K562 (cell line): ENCODE results near the gene CBFA2T3. TPM values are rescaled to one million over a fixed set of nuclear protein-coding genes. Genes with fewer than 3 reads are reported as not detected.
A peak's percentile ranks its signal among the peaks of the same experiment; 100 is the strongest.

ENCODE experiments used
- CHD2 ChIP-seq: IDR thresholded peaks from 2 replicates; pipeline ENCODE4 v1.6.1; 2011; ENCODE audit warnings: low read depth, low read length
- GATAD2A ChIP-seq: fragments of 450-650 bp; IDR thresholded peaks from 2 replicates; pipeline ENCODE4 v1.6.1; 2017
- HDAC3 ChIP-seq: fragments of 450-650 bp; IDR thresholded peaks from 2 replicates; pipeline ENCODE4 v1.6.1; 2018; ENCODE audit warnings: borderline replicate concordance, mild to moderate bottlenecking, moderate library complexity; ENCODE audit not compliant: partially characterized antibody
- KHSRP ChIP-seq: fragments of 450-650 bp; IDR thresholded peaks from 2 replicates; pipeline ENCODE4 v1.6.1; 2017
- NBN ChIP-seq: fragments of 450-650 bp; IDR thresholded peaks from 2 replicates; pipeline ENCODE4 v1.6.1; 2016; ENCODE audit warnings: low read depth, mild to moderate bottlenecking
- RNF2 ChIP-seq: sonication (generic); IDR thresholded peaks from 2 replicates; pipeline ENCODE4 v1.6.1; 2016
- SMARCE1 ChIP-seq: fragments of 450-650 bp; IDR thresholded peaks from 2 replicates; pipeline ENCODE4 v1.7.1; 2016; ENCODE audit warnings: mild to moderate bottlenecking
- SNIP1 ChIP-seq: fragments of 450-650 bp; IDR thresholded peaks from 2 replicates; pipeline ENCODE4 v1.7.1; 2017; ENCODE audit warnings: low read depth, mild to moderate bottlenecking
- SRF ChIP-seq, 2 experiments: fragments of 250-450, 450-650 bp in 1 of 2; sonication (Bioruptor Pico) in 1 of 2; sonication (generic) in 1 of 2; formaldehyde crosslinking; IDR thresholded peaks; 2 replicates each; pipeline versions ENCODE4 v1.5.0 to v1.5.1; 2020 to 2022; ENCODE audit warnings: mild to moderate bottlenecking in 1 of 2, missing genetic modification reagents in 1 of 2
- ZNF134 ChIP-seq: fragments of 250-450 bp; sonication (Bioruptor Pico); conservative IDR thresholded peaks from 2 replicates; pipeline ENCODE4 v1.4.0; 2020
- polyA plus RNA-seq, 8 experiments: library from polyadenylated mRNA; depleted of rRNA in 4 of 8; stranded (reverse) in 5 of 8; unstranded in 3 of 8; fragments of >200 nt; fragmentation: Nextera tagmentation in 2 of 8; fragmentation: Illumina TruSeq in 1 of 8; extraction: Ambion mirVana in 2 of 8; extraction: Trizol in 1 of 8; gene quantifications; 2 replicates each; pipeline versions ENCODE4 v1.2.1 to v1.2.3, GENCODE V29; 2011 to 2014; ENCODE audit warnings: inconsistent platforms in 1 of 8, missing spikeins in 1 of 8
- total RNA-seq, 7 experiments: library from RNA; depleted of rRNA in 6 of 7; stranded (reverse); fragments of >200 nt in 6 of 7; fragmentation: Illumina TruSeq in 2 of 7; extraction: Trizol in 2 of 7; gene quantifications; 2 replicates each; pipeline versions ENCODE4 v1.2.1 to v1.2.3, GENCODE V29; 2011 to 2021; ENCODE audit warnings: low replicate concordance in 1 of 7
- TF ChIP-seq, protein P1 (sequence below), 2 experiments: fragments of 450-650 bp; IDR thresholded peaks; 2 replicates each; pipeline ENCODE4 v1.6.1; 2016; ENCODE audit warnings: mild to moderate bottlenecking in 2 of 2, borderline replicate concordance in 1 of 2, low read depth in 1 of 2, moderate library complexity in 1 of 2
- TF ChIP-seq, protein P2 (sequence below): fragments of 250-450 bp; sonication (Bioruptor Pico); IDR thresholded peaks from 2 replicates; pipeline ENCODE4 v1.5.0; 2020; ENCODE audit warnings: mild to moderate bottlenecking
- TF ChIP-seq, protein P3 (sequence below): fragments of 250-450 bp; sonication (Bioruptor Pico); IDR thresholded peaks from 2 replicates; pipeline ENCODE4 v1.8.0; 2021; ENCODE audit warnings: moderate library complexity, mild to moderate bottlenecking, inconsistent platforms
- TF ChIP-seq, protein P4 (sequence below), 2 experiments: fragments of 450-650 bp in 1 of 2; IDR thresholded peaks; 2 replicates each; pipeline ENCODE4 v1.6.1; 2011 to 2017; ENCODE audit warnings: low read depth in 2 of 2, antibody characterized with exemption in 1 of 2, borderline replicate concordance in 1 of 2, low read length in 1 of 2, mild to moderate bottlenecking in 1 of 2, mixed read lengths in 1 of 2; ENCODE audit not compliant: control insufficient read depth in 1 of 2

The CBFA2T3 gene
- total and polyA plus RNA-seq, 9 of the 15 experiments (the other 6 are each of a cell fraction or from before 2014, with no cell fraction given), result 2.3 to 145 (median 6.7) TPM

DNA sequence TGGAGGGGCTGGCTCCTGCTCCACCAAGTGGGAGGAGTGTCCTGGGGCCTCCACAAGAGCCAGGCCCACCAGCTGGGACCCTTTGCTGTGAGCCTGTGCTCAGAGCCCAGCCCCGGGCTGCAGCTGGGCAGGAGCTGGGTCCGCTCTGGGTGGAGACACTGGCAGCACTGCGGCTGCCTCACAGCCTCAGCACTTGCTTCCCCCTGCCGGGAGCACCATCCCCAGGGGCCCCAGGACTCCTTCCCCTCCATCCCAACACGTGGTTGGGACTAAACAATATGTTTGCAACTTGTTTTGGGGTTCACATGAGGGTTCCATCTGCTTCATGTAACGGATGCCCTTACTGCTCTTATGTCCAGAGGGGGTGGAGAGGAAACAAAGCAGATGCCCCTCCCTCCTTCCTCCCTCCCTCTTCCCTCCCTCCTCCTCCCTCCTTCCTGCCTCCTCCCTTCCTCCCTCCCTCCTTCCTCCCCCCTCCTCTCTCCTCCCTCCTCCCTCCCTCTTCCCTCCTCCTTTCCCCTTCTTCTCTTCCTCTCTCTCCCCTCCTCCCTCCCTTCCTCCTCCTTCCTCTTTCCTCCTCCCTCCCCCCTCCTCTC lies 16.3 kb upstream of the CBFA2T3 start (continued):
- TF ChIP-seq, protein P1, sequence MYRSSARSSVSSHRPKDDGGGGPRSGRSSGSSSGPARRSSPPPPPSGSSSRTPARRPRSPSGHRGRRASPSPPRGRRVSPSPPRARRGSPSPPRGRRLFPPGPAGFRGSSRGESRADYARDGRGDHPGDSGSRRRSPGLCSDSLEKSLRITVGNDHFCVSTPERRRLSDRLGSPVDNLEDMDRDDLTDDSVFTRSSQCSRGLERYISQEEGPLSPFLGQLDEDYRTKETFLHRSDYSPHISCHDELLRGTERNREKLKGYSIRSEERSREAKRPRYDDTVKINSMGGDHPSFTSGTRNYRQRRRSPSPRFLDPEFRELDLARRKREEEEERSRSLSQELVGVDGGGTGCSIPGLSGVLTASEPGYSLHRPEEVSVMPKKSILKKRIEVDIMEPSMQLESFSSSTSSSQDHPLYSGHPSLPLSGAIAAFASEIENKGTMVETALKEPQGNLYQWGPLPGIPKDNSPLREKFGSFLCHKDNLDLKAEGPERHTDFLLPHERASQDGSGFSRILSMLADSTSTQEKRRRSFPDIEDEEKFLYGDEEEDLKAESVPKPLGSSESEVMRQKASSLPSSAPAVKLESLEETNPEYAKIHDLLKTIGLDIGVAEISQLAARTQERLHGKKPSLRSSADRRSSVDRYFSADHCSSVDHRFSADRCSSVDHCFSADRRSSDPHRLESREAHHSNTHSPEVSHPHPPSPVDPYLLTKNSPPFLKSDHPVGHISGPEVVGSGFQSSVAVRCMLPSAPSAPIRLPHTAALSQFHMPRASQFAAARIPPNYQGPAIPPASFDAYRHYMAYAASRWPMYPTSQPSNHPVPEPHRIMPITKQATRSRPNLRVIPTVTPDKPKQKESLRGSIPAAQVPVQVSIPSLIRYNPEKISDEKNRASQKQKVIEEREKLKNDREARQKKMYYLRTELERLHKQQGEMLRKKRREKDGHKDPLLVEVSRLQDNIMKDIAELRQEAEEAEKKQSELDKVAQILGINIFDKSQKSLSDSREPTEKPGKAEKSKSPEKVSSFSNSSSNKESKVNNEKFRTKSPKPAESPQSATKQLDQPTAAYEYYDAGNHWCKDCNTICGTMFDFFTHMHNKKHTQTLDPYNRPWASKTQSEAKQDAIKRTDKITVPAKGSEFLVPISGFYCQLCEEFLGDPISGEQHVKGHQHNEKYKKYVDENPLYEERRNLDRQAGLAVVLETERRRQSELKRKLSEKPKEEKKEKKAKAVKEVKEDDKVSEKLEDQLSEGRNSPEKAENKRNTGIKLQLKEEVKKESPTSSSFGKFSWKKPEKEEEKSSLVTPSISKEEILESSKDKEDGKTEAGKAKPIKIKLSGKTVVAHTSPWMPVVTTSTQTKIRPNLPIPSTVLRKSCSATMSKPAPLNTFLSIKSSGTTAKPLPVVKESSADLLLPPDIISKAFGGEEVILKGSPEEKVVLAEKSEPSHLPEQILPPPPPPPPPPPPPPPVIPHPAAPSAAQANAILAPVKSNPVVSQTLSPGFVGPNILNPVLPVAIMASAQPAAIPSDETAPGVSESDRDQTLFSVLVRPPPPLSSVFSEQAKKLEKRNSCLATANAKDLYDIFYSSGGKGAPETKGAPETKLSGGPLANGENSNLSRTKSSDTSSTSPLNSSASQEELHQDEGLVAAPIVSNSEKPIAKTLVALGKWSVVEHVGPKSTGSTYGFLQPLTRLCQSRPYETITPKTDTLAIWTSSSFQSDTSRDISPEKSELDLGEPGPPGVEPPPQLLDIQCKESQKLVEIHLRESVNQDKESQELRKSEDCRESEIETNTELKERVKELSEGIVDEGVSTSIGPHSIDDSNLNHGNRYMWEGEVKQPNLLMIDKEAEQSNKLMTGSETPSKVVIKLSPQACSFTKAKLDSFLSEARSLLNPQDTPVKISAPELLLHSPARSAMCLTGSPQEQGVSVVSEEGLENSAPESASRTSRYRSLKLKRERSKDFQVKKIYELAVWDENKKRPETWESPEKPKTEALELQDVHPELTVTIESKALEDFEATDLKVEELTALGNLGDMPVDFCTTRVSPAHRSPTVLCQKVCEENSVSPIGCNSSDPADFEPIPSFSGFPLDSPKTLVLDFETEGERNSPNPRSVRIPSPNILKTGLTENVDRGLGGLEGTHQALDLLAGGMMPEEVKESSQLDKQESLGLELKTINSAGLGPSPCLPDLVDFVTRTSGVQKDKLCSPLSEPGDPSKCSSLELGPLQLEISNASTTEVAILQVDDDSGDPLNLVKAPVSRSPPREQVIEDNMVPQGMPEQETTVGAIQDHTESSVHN (IDR thresholded peaks at IDR 0.05; ENCODE audit: borderline replicate concordance in 1 of 2, low read depth in 1 of 2), result no peak
- TF ChIP-seq SNIP1, result no peak
- TF ChIP-seq, protein P2, sequence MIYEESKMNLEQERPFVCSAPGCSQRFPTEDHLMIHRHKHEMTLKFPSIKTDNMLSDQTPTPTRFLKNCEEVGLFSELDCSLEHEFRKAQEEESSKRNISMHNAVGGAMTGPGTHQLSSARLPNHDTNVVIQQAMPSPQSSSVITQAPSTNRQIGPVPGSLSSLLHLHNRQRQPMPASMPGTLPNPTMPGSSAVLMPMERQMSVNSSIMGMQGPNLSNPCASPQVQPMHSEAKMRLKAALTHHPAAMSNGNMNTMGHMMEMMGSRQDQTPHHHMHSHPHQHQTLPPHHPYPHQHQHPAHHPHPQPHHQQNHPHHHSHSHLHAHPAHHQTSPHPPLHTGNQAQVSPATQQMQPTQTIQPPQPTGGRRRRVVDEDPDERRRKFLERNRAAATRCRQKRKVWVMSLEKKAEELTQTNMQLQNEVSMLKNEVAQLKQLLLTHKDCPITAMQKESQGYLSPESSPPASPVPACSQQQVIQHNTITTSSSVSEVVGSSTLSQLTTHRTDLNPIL, result peak; percentile 66; the same call in 1 of the 2 replicates
- TF ChIP-seq CHD2, result no peak
- no peak for TF ChIP-seq SRF (CRISPR knock-in tag; IDR thresholded peaks at IDR 0.05)
- no peak for TF ChIP-seq RNF2
- peak; percentile 61; the same call in 1 of the 2 replicates for TF ChIP-seq NBN
- TF ChIP-seq GATAD2A, result peak; percentile 94; the same call in 1 of the 2 replicates
- no peak for TF ChIP-seq KHSRP
- TF ChIP-seq, protein P3, sequence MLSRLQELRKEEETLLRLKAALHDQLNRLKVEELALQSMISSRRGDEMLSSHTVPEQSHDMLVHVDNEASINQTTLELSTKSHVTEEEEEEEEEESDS (CRISPR knock-in tag), result no peak
- TF ChIP-seq SMARCE1, result no peak
- TF ChIP-seq ZNF134 (CRISPR knock-in tag), result no peak
- TF ChIP-seq, protein P4, sequence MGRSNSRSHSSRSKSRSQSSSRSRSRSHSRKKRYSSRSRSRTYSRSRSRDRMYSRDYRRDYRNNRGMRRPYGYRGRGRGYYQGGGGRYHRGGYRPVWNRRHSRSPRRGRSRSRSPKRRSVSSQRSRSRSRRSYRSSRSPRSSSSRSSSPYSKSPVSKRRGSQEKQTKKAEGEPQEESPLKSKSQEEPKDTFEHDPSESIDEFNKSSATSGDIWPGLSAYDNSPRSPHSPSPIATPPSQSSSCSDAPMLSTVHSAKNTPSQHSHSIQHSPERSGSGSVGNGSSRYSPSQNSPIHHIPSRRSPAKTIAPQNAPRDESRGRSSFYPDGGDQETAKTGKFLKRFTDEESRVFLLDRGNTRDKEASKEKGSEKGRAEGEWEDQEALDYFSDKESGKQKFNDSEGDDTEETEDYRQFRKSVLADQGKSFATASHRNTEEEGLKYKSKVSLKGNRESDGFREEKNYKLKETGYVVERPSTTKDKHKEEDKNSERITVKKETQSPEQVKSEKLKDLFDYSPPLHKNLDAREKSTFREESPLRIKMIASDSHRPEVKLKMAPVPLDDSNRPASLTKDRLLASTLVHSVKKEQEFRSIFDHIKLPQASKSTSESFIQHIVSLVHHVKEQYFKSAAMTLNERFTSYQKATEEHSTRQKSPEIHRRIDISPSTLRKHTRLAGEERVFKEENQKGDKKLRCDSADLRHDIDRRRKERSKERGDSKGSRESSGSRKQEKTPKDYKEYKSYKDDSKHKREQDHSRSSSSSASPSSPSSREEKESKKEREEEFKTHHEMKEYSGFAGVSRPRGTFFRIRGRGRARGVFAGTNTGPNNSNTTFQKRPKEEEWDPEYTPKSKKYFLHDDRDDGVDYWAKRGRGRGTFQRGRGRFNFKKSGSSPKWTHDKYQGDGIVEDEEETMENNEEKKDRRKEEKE (IDR thresholded peaks at IDR 0.05; ENCODE audit: borderline replicate concordance in 1 of 2, control insufficient read depth in 1 of 2, low read depth in 2 of 2, low read length in 1 of 2), result no peak
- no peak for TF ChIP-seq HDAC3
